ENCODE results near the gene ZFAND3. TPM values are rescaled to one million over a fixed set of nuclear protein-coding genes. Genes with fewer than 3 reads are reported as not detected.
"Not testable (repeated sequence)": the region's sequence is repeated elsewhere in the genome, so short reads cannot be mapped to it uniquely, and the experiment has no call there.

Gene ZFAND3
- total and polyA plus RNA-seq, 4 donors, result 24.5 to 152 (median 81.6) TPM

- H3K27ac ChIP-seq (ENCODE audit: low read depth, low read length), result no peak overlapping the region
- no peak for DNase-seq (ENCODE audit: low read depth in 4 of 6, low spot score in 6 of 6)
- no peaks in the 10 kb centered on the region for H3K27me3 ChIP-seq (ENCODE audit: control insufficient read depth, insufficient read depth, low read length)
- no peaks in the 10 kb centered on the region for H3K4me1 ChIP-seq (ENCODE audit: control insufficient read depth, insufficient read depth, low read length)
- no peaks in the 10 kb centered on the region for H3K9me3 ChIP-seq (ENCODE audit: control insufficient read depth, insufficient read depth, low read length)
- no peak overlapping the region for H3K4me3 ChIP-seq (ENCODE audit: low read depth, low read length)
- no peaks in the 10 kb centered on the region for H3K36me3 ChIP-seq (ENCODE audit: control insufficient read depth, insufficient read depth, low read length)
These were observed 117.4 kb downstream of the ZFAND3 start for GRCh38 chr6:37936906-37937305.

- Histone ChIP-seq H3K4me3 (ENCODE audit: low read depth, low read length) (no peak overlapping the region), H3K36me3 (ENCODE audit: control insufficient read depth, insufficient read depth, low read length) (no peaks in the 10 kb centered on the region), H3K4me1 (ENCODE audit: control insufficient read depth, insufficient read depth, low read length) (no peaks in the 10 kb centered on the region), H3K27ac (ENCODE audit: low read depth, low read length) (no peak overlapping the region), H3K9me3 (ENCODE audit: control insufficient read depth, insufficient read depth, low read length) (no peaks in the 10 kb centered on the region), H3K27me3 (ENCODE audit: control insufficient read depth, insufficient read depth, low read length) (no peaks in the 10 kb centered on the region)
- DNase-seq (ENCODE audit: low read depth in 4 of 6, low spot score in 6 of 6), result no peak
These were observed 119.4 kb downstream of the ZFAND3 start for GRCh38 chr6:37938909-37939308.

GRCh38 chr6:37940074-37940847 lies 120.7 kb downstream of the ZFAND3 start:
- H3K4me1 ChIP-seq (ENCODE audit: control insufficient read depth, insufficient read depth, low read length), result no peaks in the 10 kb centered on the region
- DNase-seq (ENCODE audit: low read depth in 4 of 6, low spot score in 6 of 6), result peak in 2 of 6 donors; percentile 51 to 69
- no peak overlapping the region for H3K27ac ChIP-seq (ENCODE audit: low read depth, low read length)
- no peak overlapping the region for H3K4me3 ChIP-seq (ENCODE audit: low read depth, low read length)
- no peaks in the 10 kb centered on the region for H3K36me3 ChIP-seq (ENCODE audit: control insufficient read depth, insufficient read depth, low read length)
- H3K27me3 ChIP-seq (ENCODE audit: control insufficient read depth, insufficient read depth, low read length), result no peaks in the 10 kb centered on the region
- no peaks in the 10 kb centered on the region for H3K9me3 ChIP-seq (ENCODE audit: control insufficient read depth, insufficient read depth, low read length)
- 67% methylated on average over 1 of the region's 3 CpGs for WGBS (ENCODE audit: insufficient coverage)

GRCh38 chr6:37941871-37942270 lies 122.3 kb downstream of the ZFAND3 start:
- Histone ChIP-seq H3K27me3 (ENCODE audit: control insufficient read depth, insufficient read depth, low read length) (no peaks in the 10 kb centered on the region), H3K36me3 (ENCODE audit: control insufficient read depth, insufficient read depth, low read length) (no peaks in the 10 kb centered on the region), H3K27ac (ENCODE audit: low read depth, low read length) (no peak overlapping the region), H3K9me3 (ENCODE audit: control insufficient read depth, insufficient read depth, low read length) (no peaks in the 10 kb centered on the region), H3K4me3 (ENCODE audit: low read depth, low read length) (no peak overlapping the region), H3K4me1 (ENCODE audit: control insufficient read depth, insufficient read depth, low read length) (no peaks in the 10 kb centered on the region)
- WGBS (ENCODE audit: insufficient coverage), result no CpG with 5 or more reads among the region's 2 CpGs
- peak in 2 of 6 donors; percentile 23 to 89 for DNase-seq (ENCODE audit: low read depth in 4 of 6, low spot score in 6 of 6)

GRCh38 chr6:37942606-37943376 lies 123.3 kb downstream of the ZFAND3 start:
- no peak overlapping the region for H3K27ac ChIP-seq (ENCODE audit: low read depth, low read length)
- no CpG with 5 or more reads among the region's 3 CpGs for WGBS (ENCODE audit: insufficient coverage)
- no peaks in the 10 kb centered on the region for H3K9me3 ChIP-seq (ENCODE audit: control insufficient read depth, insufficient read depth, low read length)
- no peaks in the 10 kb centered on the region for H3K36me3 ChIP-seq (ENCODE audit: control insufficient read depth, insufficient read depth, low read length)
- no peak overlapping the region for H3K4me3 ChIP-seq (ENCODE audit: low read depth, low read length)
- no peaks in the 10 kb centered on the region for H3K4me1 ChIP-seq (ENCODE audit: control insufficient read depth, insufficient read depth, low read length)
- DNase-seq (ENCODE audit: low read depth in 4 of 6, low spot score in 6 of 6), result no peak
- no peaks in the 10 kb centered on the region for H3K27me3 ChIP-seq (ENCODE audit: control insufficient read depth, insufficient read depth, low read length)

- WGBS (ENCODE audit: insufficient coverage), result no CpG with 5 or more reads among the region's 1 CpG
- Histone ChIP-seq H3K4me1 (ENCODE audit: control insufficient read depth, insufficient read depth, low read length) (no peaks in the 10 kb centered on the region), H3K27ac (ENCODE audit: low read depth, low read length) (no peak overlapping the region), H3K36me3 (ENCODE audit: control insufficient read depth, insufficient read depth, low read length) (no peaks in the 10 kb centered on the region), H3K9me3 (ENCODE audit: control insufficient read depth, insufficient read depth, low read length) (no peaks in the 10 kb centered on the region), H3K27me3 (ENCODE audit: control insufficient read depth, insufficient read depth, low read length) (no peaks in the 10 kb centered on the region), H3K4me3 (ENCODE audit: low read depth, low read length) (no peak overlapping the region)
- no peak for DNase-seq (ENCODE audit: low read depth in 4 of 6, low spot score in 6 of 6)
These were observed 124.0 kb downstream of the ZFAND3 start for GRCh38 chr6:37943436-37944058.

- H3K27me3 ChIP-seq (ENCODE audit: control insufficient read depth, insufficient read depth, low read length), result no peaks in the 10 kb centered on the region
- H3K4me3 ChIP-seq (ENCODE audit: low read depth, low read length), result no peak overlapping the region
- no peak overlapping the region for H3K27ac ChIP-seq (ENCODE audit: low read depth, low read length)
- WGBS (ENCODE audit: insufficient coverage), result 72% methylated on average over 2 of the region's 2 CpGs
- no peak for DNase-seq (ENCODE audit: low read depth in 4 of 6, low spot score in 6 of 6)
- no peaks in the 10 kb centered on the region for H3K4me1 ChIP-seq (ENCODE audit: control insufficient read depth, insufficient read depth, low read length)
- no peaks in the 10 kb centered on the region for H3K36me3 ChIP-seq (ENCODE audit: control insufficient read depth, insufficient read depth, low read length)
- no peaks in the 10 kb centered on the region for H3K9me3 ChIP-seq (ENCODE audit: control insufficient read depth, insufficient read depth, low read length)
These were observed 126.5 kb downstream of the ZFAND3 start for GRCh38 chr6:37946057-37946456.

- no peaks in the 10 kb centered on the region for H3K9me3 ChIP-seq (ENCODE audit: control insufficient read depth, insufficient read depth, low read length)
- no peaks in the 10 kb centered on the region for H3K27me3 ChIP-seq (ENCODE audit: control insufficient read depth, insufficient read depth, low read length)
- DNase-seq (ENCODE audit: low read depth in 4 of 6, low spot score in 6 of 6), result no peak
These were observed 127.9 kb downstream of the ZFAND3 start for GRCh38 chr6:37947468-37947867.

GRCh38 chr6:37948584-37948983 lies 129.1 kb downstream of the ZFAND3 start:
- not testable (repeated sequence) for H3K27ac ChIP-seq (ENCODE audit: low read depth, low read length); H3K4me1 ChIP-seq (ENCODE audit: control insufficient read depth, insufficient read depth, low read length); H3K9me3 ChIP-seq (ENCODE audit: control insufficient read depth, insufficient read depth, low read length); H3K27me3 ChIP-seq (ENCODE audit: control insufficient read depth, insufficient read depth, low read length); H3K4me3 ChIP-seq (ENCODE audit: low read depth, low read length); H3K36me3 ChIP-seq (ENCODE audit: control insufficient read depth, insufficient read depth, low read length); DNase-seq (ENCODE audit: low read depth in 4 of 6, low spot score in 6 of 6)
- WGBS (ENCODE audit: insufficient coverage), result no CpG with 5 or more reads among the region's 2 CpGs

More at GRCh38 chr6:37947468-37947867, 127.9 kb downstream of the ZFAND3 start:
- no peaks in the 10 kb centered on the region for H3K4me1 ChIP-seq (ENCODE audit: control insufficient read depth, insufficient read depth, low read length)
- no peak overlapping the region for H3K27ac ChIP-seq (ENCODE audit: low read depth, low read length)
- H3K4me3 ChIP-seq (ENCODE audit: low read depth, low read length), result no peak overlapping the region
- H3K36me3 ChIP-seq (ENCODE audit: control insufficient read depth, insufficient read depth, low read length), result no peaks in the 10 kb centered on the region

All from spinal cord (tissue), 10 donors.